ENCODE data around the gene RNU1-2. TPM values are rescaled to one million over a fixed set of nuclear protein-coding genes. Genes with fewer than 3 reads are reported as not detected.

The RNU1-2 gene
- polyA plus RNA-seq, 1 donor from 2014 or later: not detected

- TF ChIP-seq SMC3 (conservative IDR thresholded peaks at IDR 0.05; ENCODE audit: poor library complexity): no peak
- TF ChIP-seq MXI1 (conservative IDR thresholded peaks at IDR 0.05; ENCODE audit: poor library complexity, severe bottlenecking): no peak
Observed at GRCh38 chr1:16922885-16923431, 27.2 kb downstream of the RNU1-2 start (continued).

GRCh38 chr1:16924216-16924918 lies 28.6 kb downstream of the RNU1-2 start:
- H3K9me3 ChIP-seq (ENCODE audit: low read length): no peaks in the 10 kb centered on the region
- no peaks in the 10 kb centered on the region for H3F3A ChIP-seq (ENCODE audit: insufficient read depth, low read length, poor library complexity, severe bottlenecking)
- H3K9me2 ChIP-seq (ENCODE audit: insufficient read depth, low read length): no peaks in the 10 kb centered on the region
- no peaks in the 10 kb centered on the region for H3K27me3 ChIP-seq (ENCODE audit: insufficient read depth, low read depth, low read length)
- no peaks in the 10 kb centered on the region for H3K36me3 ChIP-seq (ENCODE audit: insufficient read depth, low read length)
- H2AFZ ChIP-seq (ENCODE audit: low read depth, low read length): no peak overlapping the region
- H3K9ac ChIP-seq (ENCODE audit: low read length): no peak overlapping the region
- H4K20me1 ChIP-seq (ENCODE audit: insufficient read depth): no peaks in the 10 kb centered on the region
- H3K79me2 ChIP-seq (replicated peaks; ENCODE audit: insufficient read depth, low read length): peaks cover 16% of the 10 kb centered on the region
- no peak overlapping the region for H3K4me3 ChIP-seq (ENCODE audit: low read length)
- H3K27ac ChIP-seq (ENCODE audit: low read length): no peak overlapping the region
- no peak overlapping the region for H3K4me2 ChIP-seq (ENCODE audit: low read length)
- TF ChIP-seq CTCF (IDR thresholded peaks at IDR 0.05; ENCODE audit: poor library complexity, severe bottlenecking) (no peak), MXI1 (conservative IDR thresholded peaks at IDR 0.05; ENCODE audit: poor library complexity, severe bottlenecking) (no peak), EZH2 (IDR thresholded peaks at IDR 0.05; ENCODE audit: borderline replicate concordance, insufficient read depth, low read length, poor library complexity, severe bottlenecking) (no peak), EP300 (conservative IDR thresholded peaks at IDR 0.05; ENCODE audit: poor library complexity, severe bottlenecking) (no peak), POLR2AphosphoS5 (IDR thresholded peaks at IDR 0.05) (no peak), REST (IDR thresholded peaks at IDR 0.05; ENCODE audit: borderline replicate concordance) (no peak), SMC3 (conservative IDR thresholded peaks at IDR 0.05; ENCODE audit: poor library complexity) (no peak), TAF1 (IDR thresholded peaks at IDR 0.05; ENCODE audit: low read depth) (no peak), RAD21 (conservative IDR thresholded peaks at IDR 0.05) (no peak)

- Histone ChIP-seq H4K20me1 (ENCODE audit: insufficient read depth) (no peaks in the 10 kb centered on the region), H3F3A (ENCODE audit: insufficient read depth, low read length, poor library complexity, severe bottlenecking) (no peaks in the 10 kb centered on the region), H3K27ac (ENCODE audit: low read length) (no peak overlapping the region), H3K9me3 (ENCODE audit: low read length) (no peaks in the 10 kb centered on the region), H2AFZ (ENCODE audit: low read depth, low read length) (no peak overlapping the region), H3K4me2 (ENCODE audit: low read length) (no peak overlapping the region), H3K79me2 (replicated peaks; ENCODE audit: insufficient read depth, low read length) (peaks cover 16% of the 10 kb centered on the region), H3K9me2 (ENCODE audit: insufficient read depth, low read length) (no peaks in the 10 kb centered on the region), H3K36me3 (ENCODE audit: insufficient read depth, low read length) (no peaks in the 10 kb centered on the region), H3K9ac (ENCODE audit: low read length) (no peak overlapping the region), H3K4me3 (ENCODE audit: low read length) (no peak overlapping the region), H3K27me3 (ENCODE audit: insufficient read depth, low read depth, low read length) (no peaks in the 10 kb centered on the region)
- TF ChIP-seq EZH2 (IDR thresholded peaks at IDR 0.05; ENCODE audit: borderline replicate concordance, insufficient read depth, low read length, poor library complexity, severe bottlenecking): no peak
Observed at GRCh38 chr1:16924919-16925477, 29.2 kb downstream of the RNU1-2 start.
